NB4 (cell line): ENCODE data around the gene MATN1.

Experiments used
- CTCF ChIP-seq: IDR thresholded peaks from one replicate; pipeline ENCODE4 v1.5.1; 2012; ENCODE audit warnings: low read depth, low read length
- MYC ChIP-seq: IDR thresholded peaks from 2 replicates; pipeline ENCODE4 v1.6.1; 2011; ENCODE audit warnings: low read depth, low read length
- POLR2A ChIP-seq: IDR thresholded peaks from 2 replicates; pipeline ENCODE4 v1.6.1; 2011; ENCODE audit warnings: mild to moderate bottlenecking; ENCODE audit not compliant: insufficient read length; ENCODE audit errors: extremely low read depth

GRCh38 chr1:30720271-30721223 is 2.8 kb downstream of the MATN1 start:
- no peak for TF ChIP-seq CTCF
- TF ChIP-seq MYC, result no peak
- no peak for TF ChIP-seq POLR2A
